Measurements from ENCODE around the gene PLCL1.

Gene PLCL1

DNA sequence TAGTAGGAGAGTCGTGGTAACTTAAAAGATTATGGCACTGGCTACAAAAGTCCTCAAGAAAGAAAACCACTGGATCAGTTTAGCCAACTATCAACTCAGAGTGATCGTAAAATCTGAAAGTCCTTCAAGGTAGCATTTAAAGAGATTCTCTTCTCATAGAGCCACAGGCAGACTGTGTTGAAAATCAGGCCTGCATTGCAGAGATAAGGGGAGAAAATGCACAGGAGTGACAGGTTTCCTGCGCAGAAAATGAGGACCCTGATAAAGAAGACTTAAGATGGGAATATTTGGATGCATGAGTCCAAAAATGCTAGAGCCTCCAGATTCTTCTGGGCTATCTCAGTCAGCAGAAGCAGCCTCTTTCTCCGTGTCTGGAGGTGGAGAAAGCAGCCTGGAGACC, 360.9 kb downstream of the PLCL1 start:
- Histone ChIP-seq H3K4me3 (ENCODE audit: low read depth in 1 of 2, low read length in 2 of 2) (no peak overlapping the region), H3K36me3 (ENCODE audit: insufficient read depth, low read length) (no peaks in the 10 kb centered on the region), H3K27me3 (ENCODE audit: control insufficient read depth in 1 of 2, insufficient read depth in 2 of 2, low read length in 2 of 2) (no peaks in the 10 kb centered on the region), H3K27ac (ENCODE audit: low read depth, low read length) (no peak overlapping the region), H3K9ac (ENCODE audit: low read length) (no peak overlapping the region), H3K4me1 (ENCODE audit: insufficient read depth, low read length) (no peaks in the 10 kb centered on the region), H3K9me3 (ENCODE audit: low read length) (no peaks in the 10 kb centered on the region)

DNA sequence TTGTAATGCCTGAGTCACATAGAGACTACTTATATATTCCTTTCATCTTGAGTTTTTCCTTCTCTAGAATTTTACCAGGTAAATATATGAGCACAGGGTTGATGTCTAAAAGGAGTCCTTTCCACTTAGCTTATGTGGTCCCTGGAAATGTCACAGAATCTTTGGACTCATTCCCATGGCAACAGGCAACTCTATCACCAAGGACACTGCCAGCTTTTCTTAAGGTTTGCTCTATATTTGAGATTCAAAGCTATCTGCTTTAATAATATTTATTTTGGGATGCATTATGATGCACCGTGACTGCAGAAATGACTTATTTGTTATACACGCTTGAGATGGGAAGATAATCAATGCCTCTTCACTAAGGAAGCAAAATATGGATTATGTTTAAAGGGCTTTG, 363.0 kb downstream of the PLCL1 start:
- no peaks in the 10 kb centered on the region for H3K36me3 ChIP-seq (ENCODE audit: insufficient read depth, low read length)
- H3K27ac ChIP-seq (ENCODE audit: low read depth, low read length): no peak overlapping the region
- no peak overlapping the region for H3K4me3 ChIP-seq (ENCODE audit: low read depth in 1 of 2, low read length in 2 of 2)
- H3K9me3 ChIP-seq (ENCODE audit: low read length): no peaks in the 10 kb centered on the region
- H3K9ac ChIP-seq (ENCODE audit: low read length): no peak overlapping the region
- H3K4me1 ChIP-seq (ENCODE audit: insufficient read depth, low read length): no peaks in the 10 kb centered on the region
- H3K27me3 ChIP-seq (ENCODE audit: control insufficient read depth in 1 of 2, insufficient read depth in 2 of 2, low read length in 2 of 2): no peaks in the 10 kb centered on the region

DNA sequence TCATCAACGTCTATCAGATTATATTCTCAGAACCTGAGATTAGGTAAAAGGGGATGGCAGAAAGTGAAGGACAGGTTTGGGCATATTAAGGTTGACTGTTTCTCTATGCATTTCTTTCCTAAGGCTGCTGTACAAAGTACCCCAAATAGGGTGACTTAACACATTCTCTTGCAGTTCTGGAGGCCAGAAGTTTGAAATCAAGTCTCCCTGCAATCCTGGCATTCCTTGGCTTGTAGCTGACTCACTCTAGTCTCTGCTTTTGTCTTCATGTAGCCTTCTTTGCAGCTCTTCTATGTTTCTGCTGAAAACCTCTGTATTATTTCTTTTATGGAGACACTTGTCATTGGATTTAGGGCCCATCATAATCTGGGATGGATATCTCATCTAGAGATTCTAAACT, 364.3 kb downstream of the PLCL1 start:
- Histone ChIP-seq H3K36me3 (ENCODE audit: insufficient read depth, low read length) (no peaks in the 10 kb centered on the region), H3K27me3 (ENCODE audit: control insufficient read depth in 1 of 2, insufficient read depth in 2 of 2, low read length in 2 of 2) (no peaks in the 10 kb centered on the region), H3K27ac (ENCODE audit: low read depth, low read length) (no peak overlapping the region), H3K9me3 (ENCODE audit: low read length) (no peaks in the 10 kb centered on the region), H3K4me3 (ENCODE audit: low read depth in 1 of 2, low read length in 2 of 2) (no peak overlapping the region), H3K9ac (ENCODE audit: low read length) (no peak overlapping the region), H3K4me1 (ENCODE audit: insufficient read depth, low read length) (no peaks in the 10 kb centered on the region)

DNA sequence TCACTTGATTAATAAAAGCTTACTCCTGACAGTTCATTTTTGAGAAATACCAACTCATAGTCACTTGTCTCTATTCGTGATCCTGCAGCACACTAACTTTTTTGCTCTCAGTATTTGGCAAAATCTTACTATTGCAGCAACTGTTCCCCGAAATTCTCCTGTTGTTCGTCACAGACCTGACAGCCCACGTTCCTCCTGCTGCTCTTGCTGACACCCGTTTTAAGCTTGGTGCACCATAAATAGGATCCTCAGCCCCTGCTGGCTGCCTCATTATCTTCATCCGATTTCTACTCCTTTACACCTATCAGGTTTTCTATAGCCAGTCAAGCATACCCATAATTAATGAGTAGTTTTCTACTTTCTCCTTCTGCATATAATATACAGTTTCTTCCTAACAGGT, 368.8 kb downstream of the PLCL1 start:
- Histone ChIP-seq H3K4me1 (ENCODE audit: insufficient read depth, low read length) (no peaks in the 10 kb centered on the region), H3K4me3 (ENCODE audit: low read depth in 1 of 2, low read length in 2 of 2) (no peak overlapping the region), H3K27me3 (ENCODE audit: control insufficient read depth in 1 of 2, insufficient read depth in 2 of 2, low read length in 2 of 2) (no peaks in the 10 kb centered on the region), H3K9ac (ENCODE audit: low read length) (no peak overlapping the region), H3K27ac (ENCODE audit: low read depth, low read length) (no peak overlapping the region), H3K36me3 (ENCODE audit: insufficient read depth, low read length) (no peaks in the 10 kb centered on the region), H3K9me3 (ENCODE audit: low read length) (no peaks in the 10 kb centered on the region)

DNA sequence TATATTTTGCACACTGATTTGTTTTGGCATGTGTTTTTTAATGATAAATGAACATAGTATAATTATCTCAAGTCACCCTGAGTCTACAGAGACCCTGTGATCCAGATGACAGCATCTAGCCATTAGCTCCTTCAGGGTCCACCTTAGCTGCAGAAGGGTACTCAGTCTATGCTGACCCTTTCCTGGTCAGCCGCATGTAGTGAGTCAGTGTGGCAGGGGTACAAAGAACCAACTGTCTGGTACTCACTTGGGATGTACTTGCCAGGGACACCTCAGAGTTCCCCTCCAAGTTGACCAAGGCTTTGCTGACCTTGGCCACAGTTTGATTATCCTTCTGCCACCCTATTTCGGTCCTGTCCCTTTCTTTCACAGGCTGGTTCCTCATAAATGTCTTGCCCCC, 369.5 kb downstream of the PLCL1 start:
- no peak overlapping the region for H3K27ac ChIP-seq (ENCODE audit: low read depth, low read length)

DNA sequence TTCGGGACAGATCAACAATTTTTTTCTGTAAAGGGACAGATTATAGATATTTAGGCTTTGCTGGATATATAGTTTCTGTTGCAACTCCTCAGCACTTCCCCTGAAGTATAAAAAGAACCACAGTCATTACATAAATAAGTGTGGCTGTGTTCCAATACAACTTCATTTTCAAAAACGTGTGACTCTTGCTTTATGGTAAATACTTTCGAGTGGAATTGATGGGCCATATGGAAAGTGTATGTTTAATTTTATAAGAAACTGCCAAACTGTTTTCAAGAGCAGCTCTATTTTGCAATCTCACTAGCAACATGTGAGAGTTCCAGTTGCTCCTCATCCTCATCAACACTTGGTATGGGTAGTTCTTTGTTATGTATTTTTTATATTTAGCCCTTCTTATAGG, 370.9 kb downstream of the PLCL1 start:
- Histone ChIP-seq H3K4me3 (ENCODE audit: low read depth in 1 of 2, low read length in 2 of 2) (no peak overlapping the region), H3K27ac (ENCODE audit: low read depth, low read length) (no peak overlapping the region), H3K9me3 (ENCODE audit: low read length) (no peaks in the 10 kb centered on the region), H3K36me3 (ENCODE audit: insufficient read depth, low read length) (no peaks in the 10 kb centered on the region), H3K9ac (ENCODE audit: low read length) (no peak overlapping the region), H3K4me1 (ENCODE audit: insufficient read depth, low read length) (no peaks in the 10 kb centered on the region), H3K27me3 (ENCODE audit: control insufficient read depth in 1 of 2, insufficient read depth in 2 of 2, low read length in 2 of 2) (no peaks in the 10 kb centered on the region)

More for the DNA sequence above, 369.5 kb downstream of the PLCL1 start:
- no peaks in the 10 kb centered on the region for H3K27me3 ChIP-seq (ENCODE audit: control insufficient read depth in 1 of 2, insufficient read depth in 2 of 2, low read length in 2 of 2)
- no peaks in the 10 kb centered on the region for H3K9me3 ChIP-seq (ENCODE audit: low read length)
- no peaks in the 10 kb centered on the region for H3K36me3 ChIP-seq (ENCODE audit: insufficient read depth, low read length)
- H3K4me3 ChIP-seq (ENCODE audit: low read depth in 1 of 2, low read length in 2 of 2): no peak overlapping the region
- no peak overlapping the region for H3K9ac ChIP-seq (ENCODE audit: low read length)
- no peaks in the 10 kb centered on the region for H3K4me1 ChIP-seq (ENCODE audit: insufficient read depth, low read length)

DNA sequence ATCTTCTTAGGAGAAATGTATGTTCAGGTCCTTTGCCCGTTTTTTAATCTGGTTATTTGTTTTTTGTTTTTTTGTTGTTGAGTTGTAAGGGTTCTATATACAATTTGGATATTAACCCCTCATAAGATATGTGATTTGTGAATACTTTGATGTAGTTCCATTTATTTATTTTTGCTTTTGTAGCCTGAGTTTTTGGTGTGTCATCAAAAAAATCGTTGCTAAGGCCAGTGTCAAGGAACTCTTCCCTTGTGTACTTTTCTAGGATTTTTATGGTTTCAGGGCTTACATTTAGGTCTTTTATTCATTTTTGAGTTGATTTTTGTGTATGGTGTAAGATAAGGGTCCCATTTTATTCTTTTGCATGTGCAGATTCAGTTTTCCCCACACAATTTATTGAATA, 372.6 kb downstream of the PLCL1 start:
- H3K9me3 ChIP-seq (ENCODE audit: low read length): no peaks in the 10 kb centered on the region
- no peak overlapping the region for H3K4me3 ChIP-seq (ENCODE audit: low read depth in 1 of 2, low read length in 2 of 2)
- no peaks in the 10 kb centered on the region for H3K27me3 ChIP-seq (ENCODE audit: control insufficient read depth in 1 of 2, insufficient read depth in 2 of 2, low read length in 2 of 2)
- H3K27ac ChIP-seq (ENCODE audit: low read depth, low read length): no peak overlapping the region
- H3K9ac ChIP-seq (ENCODE audit: low read length): no peak overlapping the region
- no peaks in the 10 kb centered on the region for H3K36me3 ChIP-seq (ENCODE audit: insufficient read depth, low read length)
- H3K4me1 ChIP-seq (ENCODE audit: insufficient read depth, low read length): no peaks in the 10 kb centered on the region

DNA sequence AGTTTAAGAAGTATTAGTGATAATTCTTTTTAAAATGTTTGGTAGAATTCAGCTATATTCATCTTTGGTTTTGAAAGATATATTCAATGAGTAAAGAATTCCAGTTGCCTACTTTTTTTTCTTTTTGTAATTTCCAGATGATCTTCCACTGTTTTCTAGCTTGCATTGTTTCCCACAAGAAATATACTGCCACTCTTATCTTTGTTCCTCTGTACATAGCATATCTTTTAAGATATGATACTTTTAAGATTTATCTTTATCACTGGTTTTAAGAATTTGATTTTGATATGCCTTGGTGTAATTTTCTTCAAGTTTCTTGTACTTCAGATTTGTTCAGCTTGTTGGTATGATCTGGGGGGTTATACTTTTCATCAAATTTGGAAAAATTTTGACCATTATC, 374.4 kb downstream of the PLCL1 start:
- H3K27me3 ChIP-seq (ENCODE audit: control insufficient read depth in 1 of 2, insufficient read depth in 2 of 2, low read length in 2 of 2): no peaks in the 10 kb centered on the region
- H3K36me3 ChIP-seq (ENCODE audit: insufficient read depth, low read length): no peaks in the 10 kb centered on the region
- H3K9ac ChIP-seq (ENCODE audit: low read length): no peak overlapping the region
- H3K4me3 ChIP-seq (ENCODE audit: low read depth in 1 of 2, low read length in 2 of 2): no peak overlapping the region
- no peaks in the 10 kb centered on the region for H3K4me1 ChIP-seq (ENCODE audit: insufficient read depth, low read length)
- no peak overlapping the region for H3K27ac ChIP-seq (ENCODE audit: low read depth, low read length)
- no peaks in the 10 kb centered on the region for H3K9me3 ChIP-seq (ENCODE audit: low read length)

DNA sequence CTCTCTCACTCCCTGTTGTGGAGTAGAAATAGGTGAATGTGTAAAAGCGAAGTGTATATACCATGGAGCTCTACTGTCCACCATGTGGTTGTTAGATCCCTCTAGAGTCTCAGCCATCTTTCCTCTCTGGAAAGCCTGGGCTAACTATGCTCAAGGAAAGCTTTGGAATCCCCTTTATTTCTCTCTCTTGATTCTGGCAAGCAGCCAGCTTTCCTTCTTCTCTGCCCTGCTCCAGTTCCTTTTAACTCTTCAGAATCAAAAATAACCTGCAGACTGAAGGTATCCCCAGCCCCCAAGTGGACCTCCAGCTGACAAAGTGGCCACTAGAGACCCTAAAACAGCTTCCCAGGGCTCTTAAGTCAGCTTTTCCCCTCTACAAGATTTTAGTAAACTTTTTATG, 381.9 kb downstream of the PLCL1 start:
- Histone ChIP-seq H3K4me3 (ENCODE audit: low read depth in 1 of 2, low read length in 2 of 2) (no peak overlapping the region), H3K9ac (ENCODE audit: low read length) (no peak overlapping the region), H3K27ac (ENCODE audit: low read depth, low read length) (no peak overlapping the region), H3K27me3 (ENCODE audit: control insufficient read depth in 1 of 2, insufficient read depth in 2 of 2, low read length in 2 of 2) (no peaks in the 10 kb centered on the region), H3K4me1 (ENCODE audit: insufficient read depth, low read length) (no peaks in the 10 kb centered on the region), H3K9me3 (ENCODE audit: low read length) (no peaks in the 10 kb centered on the region), H3K36me3 (ENCODE audit: insufficient read depth, low read length) (no peaks in the 10 kb centered on the region)

DNA sequence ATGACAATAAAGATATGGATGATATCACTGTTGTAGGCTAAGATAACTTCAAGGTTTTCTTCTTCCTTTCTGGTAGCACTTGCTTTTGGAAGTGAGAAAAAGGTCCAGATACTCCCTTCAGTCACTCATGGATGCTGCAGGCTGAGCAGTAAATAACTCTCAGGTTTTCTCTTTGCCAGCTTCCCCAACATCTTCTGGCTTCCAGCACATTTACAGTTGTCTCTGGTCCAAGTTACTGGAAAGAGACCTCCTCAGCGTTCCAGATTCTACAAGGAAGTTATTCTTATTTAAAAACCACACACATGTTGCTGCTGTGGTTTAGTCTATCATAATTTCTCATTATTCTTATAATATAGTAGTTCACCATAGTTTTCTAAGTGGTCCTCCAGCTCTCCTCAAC, 383.4 kb downstream of the PLCL1 start:
- Histone ChIP-seq H3K9ac (ENCODE audit: low read length) (no peak overlapping the region), H3K27me3 (ENCODE audit: control insufficient read depth in 1 of 2, insufficient read depth in 2 of 2, low read length in 2 of 2) (no peaks in the 10 kb centered on the region), H3K9me3 (ENCODE audit: low read length) (no peaks in the 10 kb centered on the region), H3K36me3 (ENCODE audit: insufficient read depth, low read length) (no peaks in the 10 kb centered on the region), H3K27ac (ENCODE audit: low read depth, low read length) (no peak overlapping the region), H3K4me3 (ENCODE audit: low read depth in 1 of 2, low read length in 2 of 2) (no peak overlapping the region), H3K4me1 (ENCODE audit: insufficient read depth, low read length) (no peaks in the 10 kb centered on the region)

DNA sequence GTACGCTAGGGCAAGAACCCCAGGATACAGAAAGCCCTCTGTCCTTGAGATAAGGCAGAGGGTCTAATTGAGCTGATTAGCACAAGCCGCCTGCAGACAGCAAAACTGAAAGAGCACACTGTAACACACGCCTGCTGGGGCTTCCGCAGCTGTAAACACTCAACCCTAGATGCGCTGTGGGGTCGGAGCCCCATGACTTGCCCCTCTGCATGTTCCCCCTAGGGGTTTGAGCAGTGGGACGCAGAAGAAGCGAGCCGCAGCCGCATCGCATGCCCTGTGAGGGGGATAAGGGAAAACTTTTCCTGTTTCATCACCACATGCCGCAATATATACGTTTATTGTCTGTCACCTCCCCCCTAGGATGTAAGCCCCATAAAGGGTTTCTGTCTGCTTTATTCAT, 384.6 kb downstream of the PLCL1 start:
- no peak overlapping the region for H3K4me3 ChIP-seq (ENCODE audit: low read depth in 1 of 2, low read length in 2 of 2)
- H3K4me1 ChIP-seq (ENCODE audit: insufficient read depth, low read length): no peaks in the 10 kb centered on the region
- H3K9me3 ChIP-seq (ENCODE audit: low read length): no peaks in the 10 kb centered on the region
- no peak overlapping the region for H3K9ac ChIP-seq (ENCODE audit: low read length)
- no peak overlapping the region for H3K27ac ChIP-seq (ENCODE audit: low read depth, low read length)
- H3K36me3 ChIP-seq (ENCODE audit: insufficient read depth, low read length): no peaks in the 10 kb centered on the region
- no peaks in the 10 kb centered on the region for H3K27me3 ChIP-seq (ENCODE audit: control insufficient read depth in 1 of 2, insufficient read depth in 2 of 2, low read length in 2 of 2)

DNA sequence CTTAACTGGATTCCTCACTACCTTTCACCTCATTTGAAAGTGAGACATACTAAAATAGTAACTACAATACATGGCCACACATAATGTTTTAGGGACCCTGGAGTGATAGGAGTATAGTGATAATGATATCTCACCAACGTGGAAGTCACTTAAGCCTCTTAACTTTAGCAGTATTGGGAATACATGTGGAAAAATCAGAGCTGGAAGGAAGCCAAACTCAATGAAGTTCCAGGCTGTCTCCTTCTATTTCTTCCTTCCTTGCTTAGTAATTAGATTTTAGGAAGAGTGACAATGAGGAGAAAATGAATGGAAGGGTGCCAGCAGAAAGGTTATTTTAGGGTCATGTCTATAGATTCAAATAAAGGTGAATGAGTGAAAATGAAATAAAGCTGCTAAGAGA, 387.3 kb downstream of the PLCL1 start:
- Histone ChIP-seq H3K27me3 (ENCODE audit: control insufficient read depth in 1 of 2, insufficient read depth in 2 of 2, low read length in 2 of 2) (no peaks in the 10 kb centered on the region), H3K27ac (ENCODE audit: low read depth, low read length) (no peak overlapping the region), H3K4me1 (ENCODE audit: insufficient read depth, low read length) (no peaks in the 10 kb centered on the region), H3K36me3 (ENCODE audit: insufficient read depth, low read length) (no peaks in the 10 kb centered on the region), H3K9ac (ENCODE audit: low read length) (no peak overlapping the region), H3K9me3 (ENCODE audit: low read length) (no peaks in the 10 kb centered on the region), H3K4me3 (ENCODE audit: low read depth in 1 of 2, low read length in 2 of 2) (no peak overlapping the region)

All from muscle layer of colon (tissue), 2 donors.